Keratinocyte (primary cell): ENCODE measurements around the gene NCLN. TPM values are rescaled to one million over a fixed set of nuclear protein-coding genes. Genes with fewer than 3 reads are reported as not detected.

Experiments
- DNase-seq: peaks from one replicate; pipeline ENCODE4 v3.0.0-alpha.2; 2011; ENCODE audit warnings: low read depth, missing footprints, low spot score
- FAIRE-seq: peaks from 2 replicates; lab custom pipeline; 2011; peaks lifted over from hg19 to GRCh38; lab: Jason Lieb, UNC
- H2AFZ ChIP-seq: 2 replicates; pipeline ENCODE4 v1.6.0; 2012; ENCODE audit warnings: low read length, control low read depth, inconsistent platforms; ENCODE audit not compliant: control insufficient read depth
- H3K27ac ChIP-seq: 2 replicates; pipeline ENCODE4 v1.5.1; 2011; ENCODE audit warnings: low read length; ENCODE audit not compliant: control insufficient read depth, insufficient read depth
- H3K27me3 ChIP-seq: 3 replicates; pipeline ENCODE4 v1.6.0; 2011; ENCODE audit warnings: low read length; ENCODE audit not compliant: control insufficient read depth, insufficient read depth; ENCODE audit errors: extremely low read depth
- H3K36me3 ChIP-seq, 2 experiments: 2 replicates in 1 of 2; 3 replicates in 1 of 2; pipeline ENCODE4 v1.5.1; 2011; ENCODE audit warnings: low read length in 2 of 2, mild to moderate bottlenecking in 1 of 2; ENCODE audit not compliant: control insufficient read depth in 2 of 2, insufficient read depth in 2 of 2; ENCODE audit errors: extremely low read depth in 1 of 2
- H3K4me1 ChIP-seq: 3 replicates; pipeline ENCODE4 v1.5.1; 2011; ENCODE audit warnings: low read length; ENCODE audit not compliant: control insufficient read depth, insufficient read depth; ENCODE audit errors: extremely low read depth
- H3K4me2 ChIP-seq: 3 replicates; pipeline ENCODE4 v1.6.0; 2011; ENCODE audit warnings: low read depth, low read length; ENCODE audit not compliant: control insufficient read depth, insufficient read depth; ENCODE audit errors: extremely low read depth
- H3K4me3 ChIP-seq, 3 experiments: fragments of 200-600 bp in 1 of 3; sonication (generic) in 1 of 3; 2 replicates in 2 of 3; 3 replicates in 1 of 3; pipeline ENCODE4 v1.5.1; 2011 to 2016; ENCODE audit warnings: low read length in 3 of 3, mild to moderate bottlenecking in 3 of 3, control low read depth in 2 of 3, inconsistent platforms in 1 of 3, low read depth in 1 of 3, mixed read lengths in 1 of 3, mixed run types in 1 of 3, moderate library complexity in 1 of 3; ENCODE audit not compliant: control insufficient read depth in 2 of 3, insufficient read depth in 2 of 3; ENCODE audit errors: extremely low read depth in 1 of 3
- H3K79me2 ChIP-seq: 2 replicates; pipeline ENCODE4 v1.6.0; 2012; ENCODE audit warnings: low read length; ENCODE audit not compliant: control insufficient read depth, insufficient read depth
- H3K9ac ChIP-seq: 3 replicates; pipeline ENCODE4 v1.6.0; 2011; ENCODE audit warnings: low read length; ENCODE audit not compliant: control insufficient read depth, insufficient read depth; ENCODE audit errors: extremely low read depth
- H3K9me1 ChIP-seq: 3 replicates; pipeline ENCODE4 v1.6.0; 2011; ENCODE audit warnings: low read length; ENCODE audit not compliant: control insufficient read depth, insufficient read depth; ENCODE audit errors: extremely low read depth
- H3K9me3 ChIP-seq: 2 replicates; pipeline ENCODE4 v1.5.1; 2012; ENCODE audit warnings: low read depth, low read length; ENCODE audit not compliant: control insufficient read depth
- H4K20me1 ChIP-seq: 3 replicates; pipeline ENCODE4 v1.6.0; 2011; ENCODE audit warnings: low read length; ENCODE audit not compliant: control insufficient read depth, insufficient read depth; ENCODE audit errors: extremely low read depth
- EZH2 ChIP-seq: IDR thresholded peaks from one replicate; pipeline ENCODE4 v1.6.1; 2012; ENCODE audit warnings: inconsistent platforms, mild to moderate bottlenecking, low read length, moderate library complexity
- dilution Hi-C: fragments of 300-500 bp; cut with MboI; formaldehyde crosslinking; loops from one replicate; pipeline ENCODE4 v1.7.0; 2020; ENCODE audit warnings: low sequenced_read_pairs; ENCODE audit not compliant: extremely low pct_ligation_motif_present
- polyA plus RNA-seq, 5 experiments: library from polyadenylated mRNA; depleted of rRNA in 3 of 5; stranded (reverse) in 3 of 5; stranded (forward) in 1 of 5; unstranded in 1 of 5; fragments of >200 nt; gene quantifications; 1 replicate in 1 of 5; 2 replicates in 3 of 5; 3 replicates in 1 of 5; pipeline versions ENCODE4 v1.2.1 to v1.2.3, GENCODE V29; 2011 to 2012; ENCODE audit warnings: missing spikeins in 2 of 5, low read depth in 1 of 5, low replicate concordance in 1 of 5
- TF ChIP-seq, protein P1 (sequence below), 3 experiments: IDR thresholded peaks in 1 of 3; conservative IDR thresholded peaks in 1 of 3; optimal IDR thresholded peaks in 1 of 3; 2 replicates in 2 of 3; 3 replicates in 1 of 3; pipeline versions ENCODE3 to v1.5.1; 2011; ENCODE audit warnings: low read length in 3 of 3, mild to moderate bottlenecking in 3 of 3, moderate library complexity in 2 of 3, control low read depth in 1 of 3, inconsistent platforms in 1 of 3; ENCODE audit not compliant: insufficient read depth in 2 of 3; ENCODE audit errors: extremely low read depth in 1 of 3

Gene NCLN
- polyA plus RNA-seq, 1 donor (not counting 4 experiments of a cell fraction or from before 2014, with no cell fraction given), result 40.5 TPM

DNA sequence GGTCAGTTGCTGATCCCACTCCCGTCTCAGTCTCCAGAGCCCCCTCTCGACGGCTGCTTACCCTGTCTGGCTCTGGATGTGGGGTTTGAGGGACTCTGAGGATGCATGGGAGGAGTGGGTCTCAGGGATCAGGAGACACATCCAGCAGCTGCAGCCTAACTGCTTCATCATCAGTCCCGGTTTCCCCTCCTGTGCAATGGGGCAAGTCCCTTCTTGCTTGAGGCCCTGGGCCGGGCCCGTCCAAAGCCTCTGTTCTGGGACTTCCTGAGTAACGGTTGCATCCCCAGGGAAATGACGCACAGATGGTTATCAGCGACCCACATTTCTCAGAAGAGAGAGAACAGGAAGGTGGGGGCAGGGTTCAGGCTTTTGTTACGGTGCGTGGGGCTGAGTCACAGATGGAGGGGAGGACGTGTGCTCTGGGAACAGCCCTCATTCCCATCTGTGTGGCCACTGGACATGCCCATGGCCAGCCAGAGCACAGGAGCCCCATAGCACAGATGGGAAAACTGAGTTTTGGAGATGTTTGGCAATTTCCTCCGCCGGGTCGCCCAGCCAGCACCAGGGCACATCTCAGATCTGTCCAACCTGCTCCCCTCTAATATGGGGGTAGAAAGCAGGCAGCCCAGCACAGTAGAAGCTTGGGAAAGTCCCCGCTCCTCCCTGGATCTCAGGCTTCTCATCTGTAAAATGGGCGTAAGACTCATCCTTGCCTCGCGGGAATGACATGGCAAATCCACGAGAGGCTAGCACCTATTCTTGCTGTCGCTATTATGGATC is 30.6 kb upstream of the NCLN start:
- peak overlapping the region; percentile 49 for H2AFZ ChIP-seq
- peak overlapping the region in 1 of 3 experiments; percentile 51 for H3K4me3 ChIP-seq
- no peaks in the 10 kb centered on the region for H3K27me3 ChIP-seq
- peak overlapping the region; percentile 80 for H3K9ac ChIP-seq
- H3K9me1 ChIP-seq, result no peaks in the 10 kb centered on the region
- H4K20me1 ChIP-seq, result no peaks in the 10 kb centered on the region
- H3K36me3 ChIP-seq, result peaks cover 42 to 61% of the 10 kb centered on the region in 2 experiments
- H3K4me1 ChIP-seq, result peaks cover 16% of the 10 kb centered on the region
- FAIRE-seq (peak; percentile 98), DNase-seq (peak; percentile 99)
- H3K27ac ChIP-seq, result peak overlapping the region; percentile 99
- H3K4me2 ChIP-seq, result peak overlapping the region; percentile 93
- no peaks in the 10 kb centered on the region for H3K9me3 ChIP-seq
- H3K79me2 ChIP-seq, result peaks cover 28% of the 10 kb centered on the region
- no peak for TF ChIP-seq EZH2
- TF ChIP-seq, protein P1, sequence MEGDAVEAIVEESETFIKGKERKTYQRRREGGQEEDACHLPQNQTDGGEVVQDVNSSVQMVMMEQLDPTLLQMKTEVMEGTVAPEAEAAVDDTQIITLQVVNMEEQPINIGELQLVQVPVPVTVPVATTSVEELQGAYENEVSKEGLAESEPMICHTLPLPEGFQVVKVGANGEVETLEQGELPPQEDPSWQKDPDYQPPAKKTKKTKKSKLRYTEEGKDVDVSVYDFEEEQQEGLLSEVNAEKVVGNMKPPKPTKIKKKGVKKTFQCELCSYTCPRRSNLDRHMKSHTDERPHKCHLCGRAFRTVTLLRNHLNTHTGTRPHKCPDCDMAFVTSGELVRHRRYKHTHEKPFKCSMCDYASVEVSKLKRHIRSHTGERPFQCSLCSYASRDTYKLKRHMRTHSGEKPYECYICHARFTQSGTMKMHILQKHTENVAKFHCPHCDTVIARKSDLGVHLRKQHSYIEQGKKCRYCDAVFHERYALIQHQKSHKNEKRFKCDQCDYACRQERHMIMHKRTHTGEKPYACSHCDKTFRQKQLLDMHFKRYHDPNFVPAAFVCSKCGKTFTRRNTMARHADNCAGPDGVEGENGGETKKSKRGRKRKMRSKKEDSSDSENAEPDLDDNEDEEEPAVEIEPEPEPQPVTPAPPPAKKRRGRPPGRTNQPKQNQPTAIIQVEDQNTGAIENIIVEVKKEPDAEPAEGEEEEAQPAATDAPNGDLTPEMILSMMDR (optimal IDR thresholded peaks at IDR 0.05 in 1 of 3, IDR thresholded peaks at IDR 0.05 in 1 of 3, conservative IDR thresholded peaks at IDR 0.05 in 1 of 3; ENCODE audit: extremely low read depth in 1 of 3, insufficient read depth in 2 of 3, low read length in 3 of 3), result no peak
- dilution Hi-C loops, result no loop called here

DNA sequence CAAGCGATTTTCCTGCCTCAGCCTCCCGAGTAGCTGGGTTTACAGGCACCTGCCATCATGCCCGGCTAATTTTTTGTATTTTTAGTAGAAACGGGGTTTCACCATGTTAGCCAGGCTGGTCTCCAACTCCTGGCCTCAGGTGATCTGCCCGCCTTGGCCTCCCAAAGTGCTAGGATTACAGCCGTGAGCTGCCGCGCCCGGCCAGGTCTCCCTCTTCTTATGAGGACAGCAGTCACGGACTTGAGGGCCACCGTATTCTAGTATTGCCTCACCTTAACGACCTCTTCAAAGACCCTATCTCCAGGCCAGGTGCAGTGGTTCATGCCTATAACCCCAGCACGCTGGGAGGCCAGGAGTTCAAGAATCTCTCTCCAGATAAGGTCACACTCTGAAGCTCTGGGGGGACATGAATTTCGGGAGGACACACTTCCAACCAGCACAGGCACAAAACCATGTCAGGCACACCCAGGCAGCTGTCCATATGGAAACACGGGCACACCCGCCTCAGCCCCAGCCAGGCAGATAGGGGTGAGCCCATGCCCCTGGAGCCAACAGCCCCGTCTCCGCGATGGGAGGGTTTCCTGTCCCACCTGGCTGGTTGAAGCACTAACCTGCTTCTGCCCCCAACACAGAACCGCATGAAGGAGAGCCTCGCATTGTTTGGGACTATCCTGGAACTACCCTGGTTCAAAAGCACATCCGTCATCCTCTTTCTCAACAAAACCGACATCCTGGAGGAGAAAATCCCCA is 28.5 kb upstream of the NCLN start:
- FAIRE-seq, result no peak

More for the DNA sequence above, 28.5 kb upstream of the NCLN start:
- TF ChIP-seq EZH2, result no peak
- TF ChIP-seq, protein P1 (optimal IDR thresholded peaks at IDR 0.05 in 1 of 3, IDR thresholded peaks at IDR 0.05 in 1 of 3, conservative IDR thresholded peaks at IDR 0.05 in 1 of 3; ENCODE audit: extremely low read depth in 1 of 3, insufficient read depth in 2 of 3, low read length in 3 of 3), result no peak
- Histone ChIP-seq H3K27ac (no peak overlapping the region), H2AFZ (no peak overlapping the region), H4K20me1 (no peaks in the 10 kb centered on the region), H3K79me2 (peaks cover 21% of the 10 kb centered on the region), H3K4me2 (no peak overlapping the region), H3K27me3 (no peaks in the 10 kb centered on the region), H3K9ac (no peak overlapping the region), H3K9me1 (no peaks in the 10 kb centered on the region), H3K9me3 (no peaks in the 10 kb centered on the region), H3K4me3 (no peak overlapping the region), H3K4me1 (peaks cover 27% of the 10 kb centered on the region), H3K36me3 (peaks cover 35 to 57% of the 10 kb centered on the region in 2 experiments)
- dilution Hi-C loops, result no loop called here
- no peak for DNase-seq
